Activated naive CD4-positive, alpha-beta T cell treated with anti-CD3 and anti-CD28 coated beads, Interleukin-2, amount 50 U/mL, for 16 hours (primary cell): ENCODE data around the gene DEGS1.
"Not testable (repeated sequence)": the region's sequence is repeated elsewhere in the genome, so short reads cannot be mapped to it uniquely, and the experiment has no call there.

Experiments
- DNase-seq: peaks from one replicate; pipeline ENCODE4 v3.0.0-alpha.2; 2020

Gene DEGS1

DNA sequence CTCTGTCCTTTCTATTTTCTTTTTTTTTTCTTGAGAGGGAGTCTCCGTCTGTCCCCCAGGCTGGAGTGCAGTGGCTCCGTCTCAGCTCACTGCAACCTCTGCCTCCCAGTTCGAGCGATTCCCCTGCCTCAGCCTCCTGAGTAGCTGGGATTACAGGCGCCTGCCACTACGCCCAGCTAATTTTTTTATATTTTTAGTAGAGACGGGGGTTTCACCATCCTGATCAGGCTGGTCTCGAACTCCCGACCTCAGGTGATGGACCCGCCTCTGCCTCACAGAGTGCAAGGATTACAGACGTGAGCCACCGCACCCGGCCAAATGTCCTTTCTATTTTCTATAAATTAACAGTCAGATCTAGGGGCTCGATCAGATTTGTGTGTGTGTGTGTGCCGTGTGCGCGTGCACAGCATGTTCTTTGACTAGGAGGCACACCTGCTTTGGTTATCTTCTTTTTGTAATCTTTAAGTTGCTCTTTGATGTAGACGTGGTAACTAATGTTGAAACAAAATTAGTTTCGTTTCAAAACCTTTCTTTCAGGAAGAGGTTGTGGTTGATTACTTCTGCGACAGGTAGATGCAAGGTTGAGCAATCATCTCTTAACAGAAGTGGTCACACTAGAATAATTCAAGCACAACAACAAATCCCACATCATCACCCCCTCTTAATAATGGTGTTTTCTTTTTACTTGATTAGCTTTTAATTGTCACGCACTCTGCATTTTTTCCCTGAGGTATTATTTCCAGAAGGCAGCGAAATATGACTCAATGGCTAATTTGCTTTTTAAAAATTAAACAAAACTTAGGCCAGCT is 779 bp upstream of the DEGS1 start:
- peak; percentile 51 for DNase-seq

DNA sequence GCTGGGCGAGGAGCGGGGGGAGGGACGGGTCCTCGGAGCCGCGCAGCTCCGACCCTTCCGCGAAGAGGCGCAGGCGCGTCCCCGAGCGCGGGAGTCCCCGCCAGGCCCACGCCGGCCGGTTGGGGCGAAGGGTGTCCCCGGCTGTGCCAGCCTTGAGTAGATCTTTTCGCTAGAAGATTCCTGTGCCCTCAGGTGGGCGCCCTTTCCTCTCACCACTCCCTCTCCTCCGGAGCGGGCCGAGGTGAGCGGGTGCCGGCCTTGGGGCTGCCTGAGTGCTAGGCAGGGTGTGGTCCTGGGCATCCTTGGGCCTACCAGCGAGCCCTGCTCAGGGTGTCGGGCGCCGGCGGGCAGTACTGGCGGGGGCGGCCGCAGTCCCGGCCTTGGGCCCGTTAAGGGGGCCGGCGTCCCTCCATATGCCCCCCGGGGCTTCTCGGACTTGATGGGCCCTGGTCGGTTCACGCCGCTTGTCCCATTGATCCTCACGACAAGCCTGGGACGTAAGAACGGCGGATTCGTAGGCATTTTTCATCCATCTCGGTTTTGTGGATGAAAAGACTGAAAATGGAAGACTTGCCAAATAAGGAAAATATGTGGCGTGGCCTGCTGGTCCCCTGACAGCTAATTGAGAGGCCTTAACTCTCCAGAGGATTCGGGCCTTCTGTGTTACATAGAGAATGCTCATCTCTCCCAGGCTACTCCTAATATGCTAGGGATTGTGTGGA is 712 bp downstream of the DEGS1 start:
- peak; percentile 62 for DNase-seq

- DNase-seq = no peak
These were observed 2.2 kb downstream of the DEGS1 start for GRCh38 chr1:224185208-224185607.

- DNase-seq = no peak
These were observed 5.2 kb downstream of the DEGS1 start for GRCh38 chr1:224188286-224188685.

DNA sequence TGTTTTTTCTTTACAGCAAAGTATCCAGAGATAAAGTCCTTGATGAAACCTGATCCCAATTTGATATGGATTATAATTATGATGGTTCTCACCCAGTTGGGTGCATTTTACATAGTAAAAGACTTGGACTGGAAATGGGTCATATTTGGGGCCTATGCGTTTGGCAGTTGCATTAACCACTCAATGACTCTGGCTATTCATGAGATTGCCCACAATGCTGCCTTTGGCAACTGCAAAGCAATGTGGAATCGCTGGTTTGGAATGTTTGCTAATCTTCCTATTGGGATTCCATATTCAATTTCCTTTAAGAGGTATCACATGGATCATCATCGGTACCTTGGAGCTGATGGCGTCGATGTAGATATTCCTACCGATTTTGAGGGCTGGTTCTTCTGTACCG is 6.5 kb downstream of the DEGS1 start:
- no peak for DNase-seq

DNA sequence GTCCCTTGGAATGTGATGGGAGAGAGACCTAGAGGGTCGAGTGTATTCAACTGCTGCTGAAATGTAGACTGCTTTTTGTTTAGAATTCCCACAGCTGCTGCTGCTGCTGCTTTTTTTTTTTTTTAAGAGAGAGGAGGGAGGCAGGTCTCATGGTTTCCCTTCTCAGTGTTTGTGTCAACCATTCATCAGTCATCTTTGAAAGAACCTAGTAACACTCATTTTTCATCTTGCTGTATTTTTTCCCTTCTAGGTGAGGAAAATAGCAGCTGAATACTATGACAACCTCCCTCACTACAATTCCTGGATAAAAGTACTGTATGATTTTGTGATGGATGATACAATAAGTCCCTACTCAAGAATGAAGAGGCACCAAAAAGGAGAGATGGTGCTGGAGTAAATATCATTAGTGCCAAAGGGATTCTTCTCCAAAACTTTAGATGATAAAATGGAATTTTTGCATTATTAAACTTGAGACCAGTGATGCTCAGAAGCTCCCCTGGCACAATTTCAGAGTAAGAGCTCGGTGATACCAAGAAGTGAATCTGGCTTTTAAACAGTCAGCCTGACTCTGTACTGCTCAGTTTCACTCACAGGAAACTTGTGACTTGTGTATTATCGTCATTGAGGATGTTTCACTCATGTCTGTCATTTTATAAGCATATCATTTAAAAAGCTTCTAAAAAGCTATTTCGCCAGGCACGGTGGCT is 9.2 kb downstream of the DEGS1 start:
- DNase-seq = no peak

DNA sequence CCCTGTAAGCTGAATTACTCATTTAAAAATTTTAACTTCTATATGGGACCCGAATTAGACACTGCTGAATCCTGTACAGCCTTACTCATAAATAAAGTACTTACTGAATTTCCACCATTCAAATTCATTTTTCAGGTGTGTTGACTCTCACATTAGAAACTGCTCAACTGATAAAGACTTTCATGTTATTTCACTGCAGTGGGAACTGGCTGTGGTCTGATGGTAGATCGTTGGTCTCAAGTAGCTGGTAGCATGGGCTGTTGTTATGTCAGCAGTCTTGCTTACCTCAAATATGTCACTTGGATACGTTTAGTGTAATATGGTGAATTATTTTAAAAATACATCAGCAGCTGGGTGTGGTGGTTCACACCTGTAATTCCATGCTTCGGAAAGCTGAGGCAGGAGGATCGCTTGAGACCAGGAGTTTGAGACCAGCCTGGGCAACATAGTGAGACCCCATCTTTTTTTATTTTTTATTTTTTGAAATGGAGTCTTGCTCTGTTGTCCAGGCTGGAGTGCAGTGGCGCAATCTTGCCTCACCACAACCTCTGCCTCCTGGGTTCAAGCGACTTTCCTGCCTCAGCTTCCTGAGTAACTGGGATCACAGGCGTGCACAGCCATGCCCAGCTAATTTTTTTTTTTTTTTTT is 10.4 kb downstream of the DEGS1 start:
- no peak for DNase-seq

GRCh38 chr1:224196813-224197600 is 14.0 kb downstream of the DEGS1 start:
- no peak for DNase-seq

- DNase-seq = no peak
These were observed 15.5 kb downstream of the DEGS1 start for GRCh38 chr1:224198572-224198971.

DNA sequence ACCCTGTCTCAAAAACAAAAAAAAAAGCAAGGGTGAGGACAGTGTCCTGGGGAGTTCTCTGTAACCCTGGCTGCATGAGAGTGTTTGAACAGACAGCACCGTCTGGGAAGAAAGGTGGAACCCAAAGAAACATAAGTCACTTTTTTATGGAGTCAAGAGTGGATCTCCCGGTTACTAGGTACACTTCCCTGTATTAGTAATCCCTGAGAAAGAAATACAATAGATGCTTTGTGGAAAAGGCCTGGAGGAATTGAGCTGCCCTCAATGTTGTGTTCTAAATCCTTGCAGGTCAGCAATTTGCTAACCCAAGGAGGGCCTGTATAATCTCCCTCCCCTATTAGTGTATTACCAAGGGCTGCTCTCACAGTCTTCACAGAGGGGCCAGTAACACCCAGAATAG is 16.6 kb downstream of the DEGS1 start:
- no peak for DNase-seq

DNA sequence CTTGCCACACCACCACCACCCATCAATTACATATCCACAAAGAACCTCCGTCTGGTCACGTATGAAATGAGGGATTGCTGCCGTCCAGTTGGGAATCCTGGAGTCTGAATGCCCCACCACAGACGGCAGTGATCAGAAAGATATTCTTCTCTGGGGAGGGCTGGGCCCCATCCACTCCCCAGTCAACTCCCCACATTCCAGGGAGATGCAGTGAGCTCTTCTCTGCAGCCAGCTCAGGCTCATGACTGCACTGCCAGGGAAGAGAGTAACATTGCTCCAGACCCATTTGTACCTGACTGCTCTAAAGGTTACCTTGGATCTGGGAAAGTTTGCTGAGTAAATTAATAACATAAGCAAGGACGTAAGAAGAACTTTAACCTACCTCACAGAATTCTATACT is 18.3 kb downstream of the DEGS1 start:
- no peak for DNase-seq

GRCh38 chr1:224201853-224202252 is 18.8 kb downstream of the DEGS1 start:
- no peak for DNase-seq

- DNase-seq = no peak
These were observed 20.4 kb downstream of the DEGS1 start for GRCh38 chr1:224203243-224204016.

DNA sequence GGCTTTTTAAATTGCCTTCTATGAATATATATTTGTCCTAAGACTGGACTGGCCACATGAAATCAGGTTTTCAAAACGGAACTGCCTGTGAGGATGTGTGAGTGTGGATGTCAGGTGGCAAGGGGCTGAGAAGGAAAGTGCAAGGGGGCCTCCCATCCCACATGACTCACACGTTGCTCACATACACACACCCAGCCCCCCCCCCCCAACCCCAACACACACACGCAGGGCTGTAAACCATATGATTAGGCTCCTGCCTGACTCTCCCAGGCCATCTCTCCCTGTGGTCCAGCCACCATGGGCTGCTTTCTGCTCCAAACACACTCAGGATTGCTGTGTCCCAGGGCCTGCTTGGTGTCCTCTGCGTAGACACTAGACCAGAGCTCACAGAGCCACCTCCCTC is 22.4 kb downstream of the DEGS1 start:
- DNase-seq = peak; percentile 34

- not testable (repeated sequence) for DNase-seq
These were observed 23.0 kb downstream of the DEGS1 start for GRCh38 chr1:224205931-224206538.

DNA sequence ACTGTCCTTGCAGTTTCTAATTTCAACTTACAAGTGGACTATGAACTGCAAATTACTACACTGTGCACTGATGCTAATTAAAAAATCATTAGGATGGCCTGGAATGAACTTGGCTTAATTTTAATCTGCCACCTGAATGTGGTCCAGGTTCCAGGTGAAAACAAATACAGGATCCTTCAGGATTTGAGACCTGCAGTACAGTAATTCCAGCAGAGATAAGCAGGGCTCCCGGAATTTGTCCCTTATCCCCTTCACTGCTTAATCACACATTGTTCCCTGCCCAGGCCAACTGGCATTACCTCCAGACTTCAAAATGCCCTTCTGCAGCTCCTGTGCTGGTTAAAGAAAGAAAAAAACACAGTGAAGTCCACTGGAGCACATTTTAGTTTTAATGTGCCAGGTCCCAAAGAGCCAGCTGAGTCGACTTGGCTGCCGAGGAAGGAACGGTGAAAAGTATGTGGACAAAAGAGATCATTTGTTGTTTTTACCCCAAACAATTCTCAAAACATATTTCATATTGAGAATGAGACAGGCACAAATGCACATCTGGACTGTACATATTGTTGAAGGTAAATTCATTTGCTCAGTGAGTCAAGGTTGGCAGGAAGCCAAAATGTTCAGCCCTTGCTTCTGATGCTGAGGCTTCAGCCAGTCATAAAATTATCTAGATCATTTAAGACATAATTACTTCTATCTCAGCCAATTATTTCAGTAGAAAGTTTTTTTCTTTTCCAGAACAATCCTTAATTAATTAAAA is 28.3 kb downstream of the DEGS1 start:
- no peak for DNase-seq

DNA sequence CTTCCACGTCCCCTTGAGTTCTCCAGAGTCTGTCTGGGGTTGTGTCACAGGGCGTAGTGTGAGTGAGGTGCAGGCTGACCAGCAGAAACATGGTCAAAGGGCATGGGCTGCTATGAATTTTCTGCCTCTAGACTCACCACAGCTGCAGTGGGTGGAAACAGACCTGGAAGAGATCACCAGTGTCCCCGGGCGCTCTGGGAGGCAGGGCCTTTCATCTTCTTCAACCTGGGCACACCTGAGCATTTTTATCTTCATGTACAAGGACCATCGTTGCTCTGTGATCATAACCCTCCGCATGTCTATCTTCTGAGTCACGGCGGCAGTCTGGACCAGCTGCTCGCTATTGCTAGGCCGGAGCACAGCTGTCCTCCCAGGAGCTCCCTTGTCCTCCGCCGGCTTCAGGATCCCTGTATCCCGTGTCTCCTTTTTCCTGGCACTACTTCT is 29.6 kb downstream of the DEGS1 start:
- no peak for DNase-seq

- DNase-seq = no peak
These were observed 30.5 kb downstream of the DEGS1 start for GRCh38 chr1:224213438-224214119.

DNA sequence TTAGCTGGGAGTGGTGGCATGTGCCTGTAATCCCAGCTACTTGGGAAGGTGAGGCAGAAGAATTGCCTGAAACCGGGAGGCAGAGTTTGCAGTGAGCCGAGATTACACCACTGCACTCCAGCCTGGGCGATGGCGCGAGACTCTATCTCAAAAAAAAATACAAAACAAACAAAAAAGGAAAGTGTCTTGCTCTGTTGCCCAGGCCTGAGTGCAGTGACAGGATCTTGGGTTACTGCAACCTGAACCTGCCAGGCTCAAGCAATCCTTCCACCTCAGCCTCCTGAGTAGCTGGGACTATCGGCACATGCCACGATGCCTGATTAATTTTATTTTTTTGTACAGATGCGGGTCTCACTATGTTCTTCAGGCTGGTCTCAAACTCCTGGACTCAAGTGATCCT is 33.3 kb downstream of the DEGS1 start:
- DNase-seq = no peak
